Glomerular visceral epithelial cell (primary cell): ENCODE measurements around the gene PLEKHM1.
A peak's percentile ranks its signal among the peaks of the same experiment; 100 is the strongest.
"Not testable (repeated sequence)": the region's sequence is repeated elsewhere in the genome, so short reads cannot be mapped to it uniquely, and the experiment has no call there.

Experiments
- DNase-seq: peaks from one replicate; pipeline ENCODE4 v3.0.0-alpha.2; 2016; ENCODE audit errors: extremely low spot score

PLEKHM1 gene

DNA sequence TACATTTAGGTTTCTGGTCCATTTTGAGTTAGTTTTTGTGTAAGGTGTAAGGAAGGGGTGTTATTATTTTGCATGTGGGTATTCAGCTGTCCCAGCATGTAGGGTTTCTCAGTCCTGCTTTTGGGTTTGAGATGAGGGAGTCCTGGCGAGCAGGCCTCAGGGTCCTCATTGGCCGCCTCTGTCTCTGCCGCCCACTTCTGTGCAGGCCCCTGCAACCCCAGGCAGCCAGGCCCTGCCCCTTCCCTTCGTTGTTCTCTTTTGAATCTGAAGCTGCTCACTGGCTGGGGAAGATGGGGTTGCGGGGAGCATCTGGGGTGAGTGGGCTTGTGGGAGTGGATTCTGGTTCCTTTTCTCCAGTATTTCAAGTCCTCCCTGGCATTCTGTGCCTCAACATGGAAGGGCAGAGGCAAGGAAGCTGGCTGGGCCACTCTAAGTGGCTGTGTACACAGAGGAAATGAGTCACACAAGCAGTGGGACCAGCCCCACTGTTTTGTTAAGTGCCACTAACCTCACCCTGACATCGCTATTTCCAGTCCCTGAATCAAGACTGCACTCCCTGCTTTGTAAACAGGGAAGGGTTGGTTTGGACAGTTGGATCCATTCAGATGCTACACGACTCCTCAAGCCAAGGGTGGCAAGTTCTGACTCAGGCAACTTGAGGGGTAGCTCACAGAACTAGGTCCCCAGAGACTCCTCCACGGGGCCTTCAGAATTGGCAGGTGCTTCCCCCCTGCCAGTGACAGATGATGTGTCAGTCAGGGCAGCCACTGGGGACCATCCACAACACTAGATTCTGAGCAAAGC is 28.8 kb downstream of the PLEKHM1 start:
- peak; percentile 21 for DNase-seq

DNA sequence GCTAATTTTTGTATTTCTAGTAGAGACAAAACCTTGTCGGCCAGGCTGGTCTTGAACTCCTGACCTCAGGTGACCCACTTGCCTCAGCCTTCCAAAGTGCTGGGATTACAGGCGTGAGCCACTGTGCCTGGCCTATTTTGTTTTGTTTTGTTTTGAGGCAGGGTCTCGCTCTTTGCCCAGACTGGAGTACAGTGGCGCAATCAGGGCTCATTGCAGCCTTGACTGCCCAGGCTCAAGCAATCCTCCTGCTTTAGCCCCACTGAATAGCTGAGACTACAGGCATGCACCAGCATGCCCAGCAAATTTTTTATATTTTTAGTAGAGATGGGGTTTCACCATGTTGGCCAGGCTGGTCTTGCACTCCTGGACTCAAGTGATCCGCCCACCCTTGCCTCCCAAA is 30.1 kb downstream of the PLEKHM1 start:
- not testable (repeated sequence) for DNase-seq

DNA sequence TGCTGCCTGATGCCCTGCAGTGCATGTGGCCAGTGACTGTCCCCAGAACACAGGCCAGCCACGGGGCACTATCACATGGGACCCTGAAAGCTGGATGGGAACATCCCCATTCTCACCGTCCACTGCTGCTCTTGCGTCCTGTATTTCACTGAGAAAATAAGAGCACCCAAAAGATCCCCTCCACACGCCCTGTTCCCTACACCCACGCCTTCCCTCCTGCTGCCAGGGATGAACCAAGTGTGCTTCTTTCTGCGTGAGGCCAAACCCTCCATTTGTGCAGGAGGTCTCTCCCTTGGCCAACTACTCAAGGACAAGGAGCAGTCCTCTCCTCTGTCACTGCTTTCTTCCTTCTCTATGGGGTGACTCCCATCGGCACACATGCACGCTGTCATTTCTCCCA is 36.2 kb downstream of the PLEKHM1 start:
- DNase-seq, result not testable (repeated sequence)

DNA sequence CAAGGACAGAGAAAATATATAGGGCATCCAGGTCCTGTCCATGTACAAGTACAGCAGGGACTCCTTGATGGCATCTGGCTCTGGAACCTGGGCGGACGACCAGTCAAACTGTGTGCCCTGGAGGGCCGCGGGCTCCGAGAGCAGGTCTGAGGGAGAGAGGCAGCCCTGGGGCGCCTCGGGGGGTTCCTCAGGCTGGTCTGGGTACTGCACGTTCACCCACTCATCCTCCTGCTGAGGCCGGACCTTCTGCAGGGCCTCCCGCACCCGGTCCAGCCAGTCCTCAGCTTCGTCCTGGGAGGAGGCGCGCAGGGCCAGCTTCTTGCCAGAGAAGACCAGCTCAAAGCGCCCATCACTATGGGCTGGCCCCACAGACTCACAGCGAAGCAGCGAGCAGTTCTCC is 36.8 kb downstream of the PLEKHM1 start:
- not testable (repeated sequence) for DNase-seq

DNA sequence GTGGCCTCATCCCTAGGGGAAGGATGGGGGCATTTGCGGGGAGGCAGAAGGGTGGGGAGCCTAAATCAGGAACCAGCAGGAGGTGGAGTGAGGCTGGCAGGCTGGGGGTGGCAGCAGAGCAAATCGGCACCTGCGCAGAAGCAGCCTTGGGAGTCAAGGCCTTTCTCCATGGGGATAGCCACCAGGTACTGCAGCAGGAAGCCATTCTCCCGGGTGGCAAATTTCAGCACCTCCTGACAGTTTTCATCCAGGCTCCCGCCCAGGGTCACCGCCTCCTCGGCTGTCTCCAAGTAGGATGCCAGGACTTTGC is 37.3 kb downstream of the PLEKHM1 start:
- DNase-seq, result not testable (repeated sequence)

DNA sequence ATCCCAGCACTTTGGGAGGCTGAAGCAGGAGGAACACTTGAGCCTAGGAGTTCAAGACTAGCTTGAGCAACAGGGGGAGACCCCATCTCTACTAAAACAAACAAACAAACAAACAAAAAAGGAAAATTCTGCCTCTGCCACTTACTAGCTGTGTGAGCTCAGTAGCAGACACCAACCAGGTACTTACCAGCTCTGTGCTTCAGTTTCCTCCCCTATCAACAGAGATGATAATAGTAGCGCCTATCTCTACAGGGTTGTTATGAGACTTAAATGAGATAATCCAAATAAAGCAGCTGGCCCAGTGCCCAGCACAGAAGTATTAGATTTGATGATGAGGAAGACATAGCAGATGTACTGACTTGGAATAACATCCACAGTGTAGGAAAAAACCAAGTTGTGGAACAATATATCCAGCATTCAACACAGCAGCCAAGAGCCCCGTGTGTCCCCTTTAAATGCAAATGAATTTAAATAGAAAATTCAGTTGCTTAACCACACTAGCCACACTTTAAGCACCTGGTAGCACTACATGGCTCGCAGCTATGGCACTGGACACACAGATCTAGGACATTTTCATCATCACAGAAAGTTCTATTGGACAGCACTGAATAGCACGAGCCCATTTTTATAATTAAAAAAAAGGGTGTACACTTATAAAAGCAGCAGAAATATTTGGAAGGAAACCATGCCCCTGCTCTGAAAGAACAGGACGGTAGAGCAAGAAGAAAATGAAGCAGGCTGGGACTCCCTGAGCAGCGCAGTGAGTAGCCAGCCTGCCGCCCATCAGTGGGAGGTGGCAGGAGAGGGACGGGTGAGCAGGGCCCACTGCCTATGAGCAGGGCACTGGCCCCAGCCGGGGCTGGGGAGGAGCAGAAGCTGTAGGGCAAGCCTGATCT is 37.9 kb downstream of the PLEKHM1 start:
- not testable (repeated sequence) for DNase-seq

DNA sequence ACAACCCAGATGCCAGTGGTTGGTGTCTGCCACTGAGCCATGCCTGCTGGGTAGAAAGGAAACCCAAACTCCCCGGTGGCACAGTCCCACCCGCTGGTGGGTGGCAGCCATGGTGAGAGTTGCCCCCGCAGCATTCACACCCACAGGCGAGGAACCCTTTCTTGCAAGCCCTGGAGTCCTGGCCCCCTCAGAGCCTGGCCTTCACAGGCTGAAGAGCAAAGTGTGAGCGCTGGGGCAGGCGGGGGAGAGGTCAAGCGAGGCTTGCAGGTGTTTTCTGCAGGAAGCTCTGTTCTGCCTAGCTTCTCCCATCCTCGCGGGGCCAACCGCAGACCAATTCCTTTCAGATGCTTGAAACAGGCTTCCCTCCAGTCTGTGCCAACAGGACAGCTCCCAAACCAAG is 38.9 kb downstream of the PLEKHM1 start:
- not testable (repeated sequence) for DNase-seq

DNA sequence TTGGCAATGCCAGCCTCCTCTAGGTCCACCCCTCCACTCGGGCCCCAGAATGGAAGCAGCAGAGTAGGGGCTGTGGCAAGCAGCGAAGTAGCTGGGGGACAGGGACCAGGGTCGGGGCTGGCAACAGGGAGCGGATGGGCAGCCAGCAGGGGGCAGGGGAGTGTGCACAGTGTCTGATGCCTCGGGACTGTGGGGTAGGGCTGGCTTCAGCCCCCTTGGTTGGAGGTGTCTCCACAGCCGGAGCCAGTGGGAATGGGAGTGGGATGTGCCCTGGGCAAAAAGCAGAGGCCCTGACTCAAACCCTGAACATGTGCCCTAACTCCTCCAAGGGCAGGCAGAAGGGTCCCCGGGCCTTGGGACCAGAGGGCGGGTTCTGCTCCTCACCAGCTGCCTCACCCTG is 39.4 kb downstream of the PLEKHM1 start:
- DNase-seq, result no peak

DNA sequence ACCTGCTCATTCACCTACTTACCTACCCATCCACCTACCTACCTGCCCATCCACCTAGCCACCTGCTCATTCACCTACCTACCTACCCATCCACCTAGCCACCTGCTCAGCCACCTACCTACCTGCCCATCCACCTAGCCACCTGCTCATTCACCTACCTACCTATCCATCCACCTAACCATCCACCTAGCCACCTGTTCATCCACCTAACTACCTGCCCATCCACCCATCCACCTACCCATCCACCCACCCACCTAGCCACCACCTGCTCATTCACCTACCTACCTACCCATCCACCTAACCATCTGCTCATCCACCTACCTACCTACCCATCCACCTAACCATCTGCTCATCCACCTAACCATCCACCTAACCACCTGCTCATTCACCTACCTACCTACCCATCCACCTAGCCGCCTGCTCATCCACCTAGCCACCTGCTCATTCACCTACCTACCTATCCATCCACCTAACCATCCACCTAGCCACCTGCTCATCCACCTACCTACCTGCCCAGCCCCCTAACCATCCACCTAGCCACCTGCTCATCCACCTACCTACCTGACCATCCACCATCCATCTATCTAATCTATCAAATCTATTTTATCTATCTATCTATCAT is 40.7 kb downstream of the PLEKHM1 start:
- not testable (repeated sequence) for DNase-seq

DNA sequence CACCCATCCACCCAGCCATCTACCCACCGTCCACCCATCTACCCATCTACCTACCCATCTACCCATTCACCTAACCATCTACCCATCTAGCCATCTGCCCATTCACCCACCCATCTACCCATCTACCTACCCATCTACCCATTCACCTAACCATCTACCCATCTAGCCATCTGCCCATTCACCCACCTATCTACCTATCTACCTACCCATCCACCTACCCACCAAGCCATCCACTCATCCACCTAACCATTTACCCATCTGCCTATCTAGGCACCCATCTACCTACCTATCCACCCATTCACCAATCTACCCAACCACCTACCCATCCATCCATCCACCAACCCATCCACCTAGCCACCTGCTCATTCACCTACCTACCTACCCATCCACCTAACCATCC is 41.3 kb downstream of the PLEKHM1 start:
- not testable (repeated sequence) for DNase-seq

DNA sequence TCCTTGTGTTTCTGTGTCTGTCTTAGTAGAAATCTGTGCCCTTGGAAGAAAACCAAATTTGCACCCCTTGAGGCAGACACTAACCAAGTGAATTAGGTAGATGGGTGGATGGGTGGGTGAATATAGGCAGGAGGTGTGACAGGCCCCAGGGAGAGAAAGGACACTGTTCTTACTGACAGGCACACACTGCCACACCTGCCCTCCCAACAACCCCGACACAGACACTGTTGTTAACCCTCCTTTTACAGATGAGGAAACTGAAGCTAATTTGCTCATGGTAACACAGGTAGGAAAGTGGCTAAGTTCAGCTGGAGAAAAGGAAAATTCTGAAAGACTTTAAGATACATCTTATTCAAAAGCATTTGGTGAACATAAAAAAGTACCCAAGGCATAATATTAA is 42.0 kb downstream of the PLEKHM1 start:
- DNase-seq, result not testable (repeated sequence)

DNA sequence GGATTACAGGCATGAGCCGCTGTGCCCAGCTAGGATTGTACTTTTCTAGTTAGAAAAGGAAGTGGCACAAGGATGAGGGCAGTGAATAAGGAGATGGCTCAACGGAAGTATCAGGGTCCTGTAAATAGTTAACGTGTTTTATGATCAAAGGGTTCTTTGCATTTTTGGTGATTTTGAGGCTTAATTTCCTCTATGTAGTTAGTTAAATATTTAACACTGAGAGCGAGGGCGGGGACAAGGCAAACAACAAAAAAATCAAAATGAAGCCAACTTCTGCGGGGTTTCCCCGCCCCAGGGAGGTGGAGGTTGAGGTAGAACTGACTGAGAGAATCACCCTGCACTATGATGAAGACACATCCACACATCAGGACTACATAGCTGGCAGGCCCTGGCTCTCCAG is 42.5 kb downstream of the PLEKHM1 start:
- peak; percentile 37 for DNase-seq

DNA sequence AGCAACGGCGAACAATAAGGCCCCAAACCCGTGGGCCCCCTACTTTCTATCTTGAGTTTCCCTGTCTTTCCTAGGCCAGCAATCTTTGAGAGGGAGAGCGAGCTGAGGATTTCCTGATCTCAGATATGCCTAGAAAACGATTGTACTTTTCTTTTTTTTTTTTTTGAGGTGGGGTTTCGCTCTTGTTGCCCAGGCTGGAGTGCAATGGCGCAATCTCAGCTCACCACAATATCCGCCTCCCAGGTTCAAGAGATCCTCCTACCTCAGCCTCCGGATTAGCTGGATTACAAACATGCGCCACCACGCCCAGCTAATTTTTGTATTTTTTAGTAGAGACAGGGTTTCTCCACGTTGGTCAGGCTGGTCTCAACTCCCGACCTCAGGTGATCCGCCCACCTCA is 42.9 kb downstream of the PLEKHM1 start:
- not testable (repeated sequence) for DNase-seq

DNA sequence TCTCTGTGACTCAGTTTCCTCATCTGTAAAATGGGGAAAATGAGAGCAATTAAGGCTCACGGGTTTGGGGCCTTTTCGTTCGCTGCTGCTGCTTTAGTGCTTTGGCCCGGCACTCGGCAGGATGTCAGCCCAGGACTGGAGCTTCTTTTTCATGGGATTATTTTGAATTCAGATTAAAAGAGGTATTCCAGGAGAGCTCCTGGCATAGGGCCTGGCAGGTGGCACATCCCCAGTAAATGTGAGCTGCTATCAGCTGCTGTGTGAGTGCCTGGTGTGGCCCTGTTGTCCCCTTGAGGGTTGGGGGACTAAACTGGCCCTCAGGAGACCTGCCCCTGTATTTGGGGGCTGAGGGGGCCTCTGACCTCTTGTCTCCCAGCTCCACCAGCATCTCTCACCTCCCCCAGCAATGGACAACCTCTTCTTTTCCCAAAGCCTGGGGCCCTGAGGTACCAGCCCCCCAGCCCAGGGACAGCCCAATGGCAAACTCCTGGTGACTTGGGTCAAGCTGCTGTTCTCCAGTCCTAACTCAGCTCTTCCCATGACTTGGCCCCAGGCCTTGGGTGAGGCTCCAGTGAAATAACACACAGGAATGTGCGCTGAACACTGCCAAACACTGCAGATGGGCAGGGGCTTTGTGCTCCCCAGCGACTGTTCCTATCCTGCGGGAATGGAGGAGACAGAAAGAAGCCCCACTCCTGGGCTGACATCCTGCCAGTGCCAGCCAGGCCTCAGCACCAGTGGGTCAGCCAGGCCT is 43.5 kb downstream of the PLEKHM1 start:
- not testable (repeated sequence) for DNase-seq

DNA sequence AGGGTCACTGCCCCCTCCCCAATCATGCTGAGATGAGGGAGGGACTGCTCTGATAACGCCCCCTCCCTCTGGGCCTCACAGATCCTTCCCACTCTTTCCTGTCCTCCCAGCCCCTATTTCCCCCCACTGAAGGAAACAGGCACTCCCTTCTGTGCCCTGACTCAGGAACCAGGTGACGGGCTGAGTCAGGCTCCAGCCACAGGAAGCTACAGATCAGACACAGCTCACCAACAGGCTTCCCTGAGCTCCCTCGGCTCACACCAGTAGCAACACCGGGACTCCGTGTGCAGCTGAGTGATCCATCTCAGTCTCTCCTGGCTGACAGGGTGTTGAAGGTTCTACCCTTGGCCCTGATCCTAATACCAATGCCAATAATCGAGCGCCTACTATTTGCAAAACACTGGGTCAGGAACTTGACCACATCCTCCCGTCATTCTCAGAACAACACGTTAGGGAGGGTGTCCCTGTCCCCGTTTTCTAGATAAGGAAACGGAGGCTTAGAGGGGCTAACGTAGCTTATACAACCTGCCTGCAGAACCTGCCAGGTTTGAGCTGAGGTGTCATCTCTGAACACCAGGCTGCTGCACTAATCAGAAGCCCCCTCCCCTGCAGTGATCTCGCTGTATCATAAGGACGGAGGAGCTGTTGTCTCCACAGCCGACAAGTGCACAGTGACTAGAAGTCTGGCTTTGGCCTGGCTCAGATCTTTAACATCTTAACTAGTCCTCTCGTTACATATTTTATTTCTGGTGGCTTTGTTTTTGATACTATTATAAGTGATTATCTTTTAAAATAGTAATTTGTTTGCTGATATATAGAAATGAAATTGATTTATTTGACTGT is 44.4 kb downstream of the PLEKHM1 start:
- peak; percentile 73 for DNase-seq

DNA sequence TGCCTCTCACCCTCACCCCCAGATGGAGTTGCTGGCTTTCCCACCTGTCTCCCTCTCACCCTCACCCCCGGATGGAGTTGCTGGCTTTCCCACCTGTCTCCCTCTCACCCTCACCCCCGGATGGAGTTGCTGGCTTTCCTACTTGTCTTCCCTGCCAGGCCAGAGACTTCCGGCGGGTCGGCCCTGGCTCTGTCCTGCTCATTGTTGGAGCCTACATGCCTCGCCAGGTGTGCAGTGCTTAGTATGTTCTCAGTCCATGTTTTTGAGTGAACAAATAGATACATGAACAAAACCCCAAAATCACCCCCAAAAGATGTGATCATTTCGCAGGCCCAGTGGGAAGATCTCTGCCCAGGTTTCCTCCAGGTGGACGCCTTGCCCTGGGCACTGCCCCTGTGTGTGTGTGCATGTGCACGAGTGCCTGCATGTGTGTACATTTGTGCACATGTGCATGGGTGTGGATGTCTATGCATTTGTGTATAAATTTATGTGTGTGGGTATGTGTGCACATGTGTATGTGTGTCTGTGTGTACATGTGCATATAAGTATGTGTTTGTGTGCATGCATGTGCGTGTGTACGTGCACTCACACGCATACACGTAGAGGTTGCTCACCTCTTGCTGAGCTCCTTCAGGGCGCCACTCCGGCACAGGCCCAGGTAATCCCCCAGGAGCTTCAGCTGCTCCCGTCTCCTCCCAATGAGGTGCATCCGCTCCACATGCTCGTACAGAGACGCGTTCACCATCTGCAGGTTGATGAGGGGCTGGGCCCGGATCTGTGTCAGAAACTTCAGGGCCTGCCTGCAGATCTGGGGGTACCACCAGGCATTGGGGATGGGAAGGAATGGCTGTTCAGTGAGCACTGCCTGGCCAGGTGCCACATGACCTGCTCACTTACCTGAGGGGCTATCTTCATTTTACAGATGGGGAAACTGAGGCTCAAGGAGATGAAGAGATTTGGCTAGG is 45.4 kb downstream of the PLEKHM1 start:
- DNase-seq, result not testable (repeated sequence)

DNA sequence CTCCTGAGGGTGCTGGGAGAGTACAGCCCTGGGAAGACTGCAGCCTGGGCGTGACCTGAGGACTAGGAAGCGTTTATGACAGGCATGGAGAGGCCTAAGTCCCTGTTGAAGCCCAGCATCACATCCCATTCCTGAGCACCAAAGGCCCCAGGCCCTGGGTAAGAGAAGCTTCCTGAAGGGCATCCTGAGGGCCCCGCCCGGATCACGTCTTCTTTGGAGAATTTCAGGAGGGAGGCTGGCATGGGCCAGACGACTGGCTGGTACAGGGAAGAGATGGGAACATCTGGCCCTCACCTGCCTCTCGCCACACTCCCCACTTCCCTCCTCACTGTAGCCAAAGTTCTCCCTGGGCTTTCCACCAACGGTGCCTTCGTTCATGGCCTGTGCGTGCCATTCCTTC is 46.2 kb downstream of the PLEKHM1 start:
- DNase-seq, result not testable (repeated sequence)

DNA sequence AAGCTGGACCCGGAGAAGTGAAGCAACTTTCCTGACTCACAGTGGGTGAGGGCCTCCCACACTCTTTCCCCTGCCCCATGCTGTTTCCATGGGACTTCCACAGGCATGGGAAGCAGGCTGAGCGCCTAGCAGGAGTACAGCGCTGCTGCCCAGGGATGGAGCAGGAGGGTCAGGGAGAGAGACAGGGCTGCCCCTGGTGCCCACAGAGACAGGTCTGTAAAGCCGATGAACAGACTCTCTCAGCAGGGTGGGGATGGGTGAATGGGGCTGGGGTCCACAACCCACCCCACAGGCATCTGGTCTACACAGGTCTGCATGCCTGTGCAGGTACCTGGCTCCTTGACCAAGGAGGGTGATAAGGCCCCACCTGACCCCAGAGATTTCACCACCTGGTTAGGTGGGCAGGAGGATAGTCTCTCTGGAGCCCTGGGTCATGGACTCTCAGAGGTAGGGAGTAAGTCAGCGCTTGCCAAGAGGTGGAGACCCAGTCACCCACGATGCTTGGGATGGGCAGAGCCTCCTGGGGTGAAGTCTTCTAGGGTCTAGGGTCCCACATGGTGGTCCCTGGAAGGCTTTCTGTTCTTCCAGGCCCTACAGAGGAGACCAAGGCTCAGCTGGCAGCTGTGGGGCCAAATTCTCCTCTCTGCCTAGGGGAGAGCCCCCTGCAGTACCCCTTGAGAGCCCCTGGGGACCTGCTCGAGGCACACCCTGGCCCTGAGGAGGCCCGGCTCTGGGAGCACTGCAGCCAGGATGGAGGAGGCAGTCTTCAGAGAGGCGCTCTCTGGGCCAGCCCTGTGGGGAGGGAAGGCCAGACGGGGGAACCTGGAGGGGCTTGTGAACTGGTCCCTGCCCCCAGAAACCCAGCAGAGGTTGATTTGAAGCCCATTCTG is 46.9 kb downstream of the PLEKHM1 start:
- not testable (repeated sequence) for DNase-seq
